B cell (primary cell): ENCODE results near the gene RAI14. TPM values are rescaled to one million over a fixed set of nuclear protein-coding genes. Genes with fewer than 3 reads are reported as not detected.

Experiments
- ATAC-seq: fragments of 200-7000 bp; cut with Tn5 transposase; one replicate; pipeline ENCODE4 v1.10.0; 2021; ENCODE audit warnings: low read depth, mild to moderate bottlenecking, moderate number of reproducible peaks, moderate library complexity
- CTCF ChIA-PET: fragments of 350-600 bp; sonication (Branson Sonifier 250); formaldehyde crosslinking; loops from one replicate; lab custom pipeline; 2021; ENCODE audit warnings: antibody characterized with exemption, inconsistent platforms; lab: Charles Lee
- POLR2A ChIA-PET: fragments of 350-600 bp; sonication (Branson Sonifier 250); formaldehyde crosslinking; loops from one replicate; lab custom pipeline; 2021; ENCODE audit warnings: antibody characterized with exemption; lab: Charles Lee
- DNase-seq: peaks from one replicate; pipeline ENCODE4 v3.0.0; 2013
- H2AFZ ChIP-seq: 2 replicates; pipeline ENCODE4 v1.6.1; 2012; ENCODE audit warnings: mild to moderate bottlenecking, low read depth, low read length; ENCODE audit not compliant: insufficient read depth, poor library complexity, severe bottlenecking
- H3K27ac ChIP-seq, 2 donors: 1 replicate in 1 of 2; 2 replicates in 1 of 2; pipeline ENCODE4 v1.5.1; 2012 to 2013; ENCODE audit warnings: low read length in 2 of 2, mild to moderate bottlenecking in 2 of 2, moderate library complexity in 1 of 2
- H3K27me3 ChIP-seq, 4 experiments: fragments of 200-600 bp in 1 of 4; sonication (generic) in 1 of 4; replicated peaks in 1 of 4; 1 replicate in 2 of 4; 2 replicates in 2 of 4; pipeline versions ENCODE4 v1.6.1 to v1.7.0; 2013 to 2016; ENCODE audit warnings: low read length in 3 of 4, mild to moderate bottlenecking in 2 of 4, mixed read lengths in 1 of 4, moderate library complexity in 1 of 4; ENCODE audit not compliant: insufficient read depth in 4 of 4, control insufficient read depth in 3 of 4; ENCODE audit errors: control extremely low read depth in 1 of 4
- H3K36me3 ChIP-seq, 2 experiments: replicated peaks in 1 of 2; 1 replicate in 1 of 2; 2 replicates in 1 of 2; pipeline versions ENCODE4 v1.6.1 to v1.7.1; 2013; ENCODE audit warnings: low read length in 1 of 2; ENCODE audit not compliant: insufficient read depth in 2 of 2, control insufficient read depth in 1 of 2; ENCODE audit errors: control extremely low read depth in 1 of 2, extremely low read depth in 1 of 2
- H3K4me1 ChIP-seq, 2 donors: fragments of 200-600 bp in 1 of 2; sonication (generic) in 1 of 2; 1 replicate in 1 of 2; 2 replicates in 1 of 2; pipeline versions ENCODE4 v1.5.1 to v1.6.1; 2013 to 2017; ENCODE audit warnings: low read length in 2 of 2; ENCODE audit not compliant: control insufficient read depth in 2 of 2, insufficient read depth in 2 of 2
- H3K4me2 ChIP-seq: replicated peaks from 2 replicates; pipeline ENCODE3; 2012; ENCODE audit warnings: mild to moderate bottlenecking, low read depth, low read length; ENCODE audit not compliant: poor library complexity, severe bottlenecking
- H3K4me3 ChIP-seq, 5 experiments: fragments of 200-600 bp in 1 of 5; sonication (generic) in 1 of 5; 1 replicate in 3 of 5; 2 replicates in 2 of 5; pipeline versions ENCODE4 v1.5.1 to v1.7.0; 2011 to 2016; ENCODE audit warnings: low read length in 4 of 5, mild to moderate bottlenecking in 4 of 5, low read depth in 2 of 5, control low read depth in 1 of 5, moderate library complexity in 1 of 5; ENCODE audit not compliant: insufficient read depth in 1 of 5; ENCODE audit errors: control extremely low read depth in 1 of 5, extremely low read depth in 1 of 5
- H3K79me2 ChIP-seq: fragments of 200-600 bp; sonication (generic); one replicate; pipeline ENCODE4 v1.6.0; 2016; ENCODE audit warnings: low read length; ENCODE audit not compliant: control insufficient read depth, insufficient read depth
- H3K9ac ChIP-seq: fragments of 200-600 bp; sonication (generic); 2 replicates; pipeline ENCODE4 v1.6.1; 2017; ENCODE audit warnings: mild to moderate bottlenecking, low read length, moderate library complexity
- H3K9me3 ChIP-seq, 3 donors: one replicate each; pipeline versions ENCODE4 v1.6.1 to v1.7.1; 2013; ENCODE audit warnings: low read length in 2 of 3; ENCODE audit not compliant: control insufficient read depth in 2 of 3, insufficient read depth in 1 of 3; ENCODE audit errors: control extremely low read depth in 1 of 3
- H4K20me1 ChIP-seq: 2 replicates; pipeline ENCODE4 v1.6.0; 2012; ENCODE audit warnings: mild to moderate bottlenecking, low read length; ENCODE audit not compliant: insufficient read depth, control insufficient read depth, poor library complexity, severe bottlenecking
- H3K27ac Mint-ChIP-seq: one replicate; pipeline ENCODE4 v1.8.0; 2021; ENCODE audit warnings: mixed read lengths
- H3K27me3 Mint-ChIP-seq: one replicate; pipeline ENCODE4 v1.8.0; 2021; ENCODE audit warnings: mixed read lengths
- H3K4me1 Mint-ChIP-seq: one replicate; pipeline ENCODE4 v1.8.0; 2021; ENCODE audit warnings: mixed read lengths
- H3K4me3 Mint-ChIP-seq: one replicate; pipeline ENCODE4 v1.8.0; 2021; ENCODE audit warnings: mixed read lengths
- H3K9me3 Mint-ChIP-seq: one replicate; pipeline ENCODE4 v1.8.0; 2022; ENCODE audit warnings: mixed read lengths; ENCODE audit not compliant: insufficient read depth
- EZH2 ChIP-seq: IDR thresholded peaks from 2 replicates; pipeline ENCODE4 v1.6.1; 2012; ENCODE audit warnings: borderline replicate concordance, low read depth, mild to moderate bottlenecking, moderate library complexity, low read length; ENCODE audit not compliant: insufficient read depth, poor library complexity, severe bottlenecking
- WGBS: methylation state at CpG from one replicate; pipeline ENCODE4 v1.1.5; 2013; ENCODE audit warnings: missing lambda C conversion rate; ENCODE audit not compliant: insufficient coverage; 5-methylcytosine and 5-hydroxymethylcytosine counted together
- intact Hi-C: fragments of 100-400 bp; cut with micrococcal nuclease; formaldehyde crosslinking; loops from one replicate; pipeline ENCODE4 v1.10.0; 2022
- polyA plus RNA-seq: library from polyadenylated mRNA; depleted of rRNA; stranded (reverse); fragments of >200 nt; gene quantifications from 2 replicates; pipeline ENCODE4 v1.2.3, GENCODE V29; 2012
- total RNA-seq, 2 donors: library from RNA; stranded (reverse); fragments of 120-200 nt in 1 of 2; gene quantifications; 1 replicate in 1 of 2; 2 replicates in 1 of 2; pipeline versions ENCODE4 v1.2.3 to v1.2.4, GENCODE V29; 2013 to 2022
- TF ChIP-seq, protein P1 (sequence below): fragments of 200-600 bp; IDR thresholded peaks from one replicate; pipeline ENCODE4 v1.8.0; 2022; ENCODE audit warnings: antibody characterized with exemption, mild to moderate bottlenecking

RAI14 gene
- total and polyA plus RNA-seq, 2 donors (not counting 1 experiment from before 2014, with no cell fraction given), result 0.55 to 1.9 TPM

DNA sequence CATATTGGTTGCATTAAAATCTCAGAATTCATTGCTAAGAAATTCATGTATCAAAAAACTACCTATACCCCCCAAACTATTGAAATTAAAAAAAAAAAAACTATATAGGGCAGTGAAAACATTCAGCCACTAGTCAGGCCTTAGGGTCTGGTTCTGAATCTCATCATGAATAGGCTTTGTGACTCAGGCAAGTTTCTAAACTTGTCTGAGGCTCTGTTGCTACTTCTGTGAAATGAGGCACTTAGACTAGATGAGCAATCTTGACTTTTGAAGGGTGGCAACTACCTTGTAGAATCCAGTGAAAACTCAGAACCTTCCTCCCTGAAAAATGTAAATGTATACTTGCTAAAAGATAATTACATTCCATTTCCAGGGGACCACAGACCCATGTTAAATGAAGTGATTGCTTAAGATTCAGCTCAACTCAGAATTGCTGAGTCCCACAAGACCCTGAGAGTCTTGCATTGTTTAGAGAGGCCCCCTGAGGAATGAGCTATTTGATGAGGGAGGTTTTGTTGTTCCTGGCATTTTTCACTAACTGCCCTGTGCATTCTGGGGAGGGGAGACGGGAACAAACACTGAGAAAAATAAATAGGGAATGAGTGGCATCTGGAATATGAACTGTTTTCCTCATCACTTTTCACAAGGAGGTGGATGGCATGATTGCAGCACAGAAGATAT, 29.5 kb downstream of the RAI14 start:
- WGBS, result no CpG with 5 or more reads among the region's 1 CpG

DNA sequence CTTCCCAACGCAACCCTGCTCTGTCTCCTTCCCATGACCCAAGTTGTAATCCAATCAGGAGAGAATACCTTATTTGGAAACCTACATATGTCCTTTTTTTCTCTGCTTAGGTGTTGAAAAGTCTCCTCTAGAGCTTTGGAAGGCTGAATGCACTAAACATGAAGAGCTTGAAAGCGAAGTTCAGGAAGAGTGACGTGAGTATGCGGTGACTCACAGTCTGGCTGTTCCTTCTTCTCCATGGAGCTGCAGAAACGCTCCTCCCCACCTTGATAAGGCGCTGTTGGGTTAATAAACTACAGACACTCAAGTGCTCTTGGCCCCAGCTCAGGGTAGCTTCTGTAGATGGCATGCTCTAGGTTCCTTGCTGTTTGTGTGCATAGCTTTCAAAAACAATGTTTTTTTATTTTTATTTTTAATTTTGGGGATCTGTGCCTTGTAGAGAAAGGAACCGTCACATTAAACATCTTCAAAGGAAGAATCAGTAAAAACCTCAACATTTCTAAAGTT, 30.7 kb downstream of the RAI14 start:
- Histone ChIP-seq H3K27ac (no peak overlapping the region), H3K36me3 (no peaks in the 10 kb centered on the region), H3K4me2 (no peak overlapping the region), H3K27me3 (peaks cover 0 to 3% (median 0%) of the 10 kb centered on the region in 4 experiments), H3K79me2 (no peaks in the 10 kb centered on the region), H3K4me1 (no peaks in the 10 kb centered on the region), H2AFZ (no peak overlapping the region), H3K9ac (no peak overlapping the region), H3K9me3 (no peaks in the 10 kb centered on the region), H3K4me3 (no peak overlapping the region), H4K20me1 (no peaks in the 10 kb centered on the region)
- CTCF ChIA-PET, result no interaction called here
- DNase-seq (no peak), ATAC-seq (no peak)
- no peak overlapping the region for H3K27ac Mint-ChIP-seq
- POLR2A ChIA-PET, result no interaction called here
- intact Hi-C loops, result no loop called here
- 43% methylated on average over 5 of the region's 7 CpGs for WGBS
- TF ChIP-seq, protein P1, sequence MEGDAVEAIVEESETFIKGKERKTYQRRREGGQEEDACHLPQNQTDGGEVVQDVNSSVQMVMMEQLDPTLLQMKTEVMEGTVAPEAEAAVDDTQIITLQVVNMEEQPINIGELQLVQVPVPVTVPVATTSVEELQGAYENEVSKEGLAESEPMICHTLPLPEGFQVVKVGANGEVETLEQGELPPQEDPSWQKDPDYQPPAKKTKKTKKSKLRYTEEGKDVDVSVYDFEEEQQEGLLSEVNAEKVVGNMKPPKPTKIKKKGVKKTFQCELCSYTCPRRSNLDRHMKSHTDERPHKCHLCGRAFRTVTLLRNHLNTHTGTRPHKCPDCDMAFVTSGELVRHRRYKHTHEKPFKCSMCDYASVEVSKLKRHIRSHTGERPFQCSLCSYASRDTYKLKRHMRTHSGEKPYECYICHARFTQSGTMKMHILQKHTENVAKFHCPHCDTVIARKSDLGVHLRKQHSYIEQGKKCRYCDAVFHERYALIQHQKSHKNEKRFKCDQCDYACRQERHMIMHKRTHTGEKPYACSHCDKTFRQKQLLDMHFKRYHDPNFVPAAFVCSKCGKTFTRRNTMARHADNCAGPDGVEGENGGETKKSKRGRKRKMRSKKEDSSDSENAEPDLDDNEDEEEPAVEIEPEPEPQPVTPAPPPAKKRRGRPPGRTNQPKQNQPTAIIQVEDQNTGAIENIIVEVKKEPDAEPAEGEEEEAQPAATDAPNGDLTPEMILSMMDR, result no peak
- no peak for TF ChIP-seq EZH2
- H3K4me3 Mint-ChIP-seq, result no peak overlapping the region
- no peaks in the 10 kb centered on the region for H3K9me3 Mint-ChIP-seq
- H3K4me1 Mint-ChIP-seq, result no peaks in the 10 kb centered on the region
- peaks cover 7% of the 10 kb centered on the region for H3K27me3 Mint-ChIP-seq

More for the DNA sequence above, 29.5 kb downstream of the RAI14 start:
- Histone ChIP-seq H3K4me3 (no peak overlapping the region), H3K4me2 (no peak overlapping the region), H3K79me2 (no peaks in the 10 kb centered on the region), H2AFZ (no peak overlapping the region), H3K27me3 (peaks cover 0 to 3% (median 0%) of the 10 kb centered on the region in 4 experiments), H3K9me3 (no peaks in the 10 kb centered on the region), H3K4me1 (no peaks in the 10 kb centered on the region), H4K20me1 (no peaks in the 10 kb centered on the region), H3K27ac (no peak overlapping the region), H3K36me3 (no peaks in the 10 kb centered on the region), H3K9ac (no peak overlapping the region)
- H3K4me1 Mint-ChIP-seq, result no peaks in the 10 kb centered on the region
- intact Hi-C loops, result no loop called here
- H3K4me3 Mint-ChIP-seq, result no peak overlapping the region
- CTCF ChIA-PET, result no interaction called here
- peaks cover 7% of the 10 kb centered on the region for H3K27me3 Mint-ChIP-seq
- POLR2A ChIA-PET, result no interaction called here
- DNase-seq (no peak), ATAC-seq (no peak)
- no peak overlapping the region for H3K27ac Mint-ChIP-seq
- H3K9me3 Mint-ChIP-seq, result no peaks in the 10 kb centered on the region
- no peak for TF ChIP-seq EZH2
- TF ChIP-seq, protein P1, result no peak
